OCI-LY1 (cell line): ENCODE data around the gene NAA80.
"Not testable (repeated sequence)": the region's sequence is repeated elsewhere in the genome, so short reads cannot be mapped to it uniquely, and the experiment has no call there.

Experiments used
- EZH2 ChIP-seq: fragments of 200-600 bp; sonication (generic), shearing (Covaris generic); IDR thresholded peaks from 2 replicates; pipeline ENCODE4 v1.8.0; 2017; ENCODE audit warnings: borderline replicate concordance, mixed run types, mild to moderate bottlenecking, antibody characterized with exemption, low read length, moderate library complexity, mixed read lengths
- TF ChIP-seq, protein P1 (sequence below): fragments of 200-600 bp; sonication (generic), shearing (Covaris generic); IDR thresholded peaks from 2 replicates; pipeline ENCODE4 v1.5.1; 2017; ENCODE audit warnings: mild to moderate bottlenecking, antibody characterized with exemption, low read length, moderate library complexity, mixed read lengths

DNA sequence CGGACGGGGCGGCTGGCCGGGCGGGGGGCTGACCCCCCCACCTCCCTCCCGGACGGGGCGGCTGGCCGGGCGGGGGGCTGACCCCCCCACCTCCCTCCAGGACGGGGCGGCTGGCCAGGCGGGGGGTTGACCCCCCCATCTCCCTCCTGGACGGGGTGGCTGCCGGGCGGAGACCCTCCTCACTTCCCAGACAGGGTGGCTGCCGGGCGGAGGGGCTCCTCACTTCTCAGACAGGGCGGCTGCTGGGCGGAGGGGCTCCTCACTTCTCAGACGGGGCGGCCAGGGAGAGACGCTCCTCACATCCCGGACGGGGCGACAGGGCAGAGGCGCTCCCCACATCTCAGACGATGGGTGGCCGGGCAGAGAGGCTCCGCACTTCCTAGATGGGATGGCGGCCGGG lies 12.8 kb upstream of the NAA80 start:
- TF ChIP-seq, protein P1, sequence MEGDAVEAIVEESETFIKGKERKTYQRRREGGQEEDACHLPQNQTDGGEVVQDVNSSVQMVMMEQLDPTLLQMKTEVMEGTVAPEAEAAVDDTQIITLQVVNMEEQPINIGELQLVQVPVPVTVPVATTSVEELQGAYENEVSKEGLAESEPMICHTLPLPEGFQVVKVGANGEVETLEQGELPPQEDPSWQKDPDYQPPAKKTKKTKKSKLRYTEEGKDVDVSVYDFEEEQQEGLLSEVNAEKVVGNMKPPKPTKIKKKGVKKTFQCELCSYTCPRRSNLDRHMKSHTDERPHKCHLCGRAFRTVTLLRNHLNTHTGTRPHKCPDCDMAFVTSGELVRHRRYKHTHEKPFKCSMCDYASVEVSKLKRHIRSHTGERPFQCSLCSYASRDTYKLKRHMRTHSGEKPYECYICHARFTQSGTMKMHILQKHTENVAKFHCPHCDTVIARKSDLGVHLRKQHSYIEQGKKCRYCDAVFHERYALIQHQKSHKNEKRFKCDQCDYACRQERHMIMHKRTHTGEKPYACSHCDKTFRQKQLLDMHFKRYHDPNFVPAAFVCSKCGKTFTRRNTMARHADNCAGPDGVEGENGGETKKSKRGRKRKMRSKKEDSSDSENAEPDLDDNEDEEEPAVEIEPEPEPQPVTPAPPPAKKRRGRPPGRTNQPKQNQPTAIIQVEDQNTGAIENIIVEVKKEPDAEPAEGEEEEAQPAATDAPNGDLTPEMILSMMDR, result not testable (repeated sequence)
- TF ChIP-seq EZH2, result not testable (repeated sequence)
